ENCODE measurements around the gene DTNBP1.
A peak's percentile ranks its signal among the peaks of the same experiment; 100 is the strongest.

The DTNBP1 gene

DNA sequence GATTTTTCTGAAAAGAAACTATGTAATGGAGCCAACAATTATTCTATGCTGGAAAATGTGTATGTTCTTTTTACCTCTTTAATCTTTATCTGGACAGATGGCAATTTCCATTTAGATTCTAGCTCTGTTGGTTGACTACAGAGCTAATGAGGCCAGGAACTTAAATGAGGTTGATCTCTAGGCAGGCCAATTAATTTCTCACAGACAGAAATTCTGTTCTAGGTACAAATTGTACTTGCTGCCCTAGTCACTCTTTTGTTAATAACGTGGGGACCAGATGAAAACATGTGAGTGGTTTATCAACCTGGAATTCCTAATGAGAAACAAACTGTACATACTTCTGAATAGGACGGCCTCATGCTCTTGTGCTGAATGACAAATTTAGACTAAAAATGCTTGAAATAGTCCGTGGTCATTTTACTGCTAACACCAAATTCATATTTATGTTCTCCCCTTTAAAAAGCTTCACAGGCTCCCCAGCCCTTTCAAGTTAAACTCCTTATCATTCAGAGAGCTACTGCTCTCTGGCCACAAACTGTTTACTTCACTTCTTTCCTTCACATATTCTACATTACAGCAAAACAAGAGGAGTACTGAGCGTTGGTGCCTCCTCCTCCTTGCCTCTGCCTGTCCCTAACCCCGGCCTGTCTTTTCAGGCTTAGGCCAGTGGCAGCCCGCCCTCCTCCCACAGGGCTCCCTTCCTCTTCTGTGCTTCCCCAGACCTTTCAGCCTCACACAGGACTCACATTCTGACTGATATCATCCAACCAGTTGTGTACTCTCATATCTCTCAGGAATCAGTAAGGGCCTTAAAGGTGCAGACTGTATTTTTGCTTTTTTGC, 41.4 kb downstream of the DTNBP1 start:
- Histone ChIP-seq H3K4me1 (peaks cover 10% of the 10 kb centered on the region), H3K27ac (peak overlapping the region; percentile 29), H3K9me3 (ENCODE audit: control insufficient read depth, low read length) (no peaks in the 10 kb centered on the region), H3K36me3 (ENCODE audit: control insufficient read depth, insufficient read depth, low read length) (no peaks in the 10 kb centered on the region), H3K4me2 (ENCODE audit: low read length) (peak overlapping the region; percentile 1), H3K27me3 (ENCODE audit: control insufficient read depth, insufficient read depth, low read length) (no peaks in the 10 kb centered on the region), H2AFZ (peak overlapping the region; percentile 14), H3K79me2 (peaks cover 22% of the 10 kb centered on the region), H3K4me3 (ENCODE audit: low read depth, low read length) (no peak overlapping the region), H3K9ac (no peak overlapping the region)
- TF ChIP-seq CTCF (IDR thresholded peaks at IDR 0.05) = no peak

DNA sequence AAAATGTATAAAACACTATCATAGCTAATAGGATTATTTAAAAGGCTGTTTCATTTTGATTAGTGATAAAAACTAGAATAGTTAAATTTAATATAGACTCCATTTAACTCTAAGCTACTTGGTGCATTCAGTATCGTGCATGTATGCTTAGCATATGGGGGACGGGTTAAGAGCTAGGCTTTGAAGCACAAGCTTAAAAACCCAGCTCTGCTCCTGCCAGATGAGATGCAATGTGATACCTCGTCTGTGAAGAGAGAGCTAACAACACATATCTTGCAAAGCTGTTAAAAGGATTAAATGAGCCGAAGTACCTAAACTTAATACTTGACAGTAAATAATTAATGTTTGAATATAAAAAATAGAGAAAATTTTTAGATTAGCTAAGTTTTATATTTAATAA, 42.2 kb downstream of the DTNBP1 start:
- H3K4me2 ChIP-seq (ENCODE audit: low read length) = no peak overlapping the region
- H3K9ac ChIP-seq = no peak overlapping the region
- no peak overlapping the region for H3K27ac ChIP-seq
- peaks cover 13% of the 10 kb centered on the region for H3K4me1 ChIP-seq
- H3K9me3 ChIP-seq (ENCODE audit: control insufficient read depth, low read length) = no peaks in the 10 kb centered on the region
- peaks cover 25% of the 10 kb centered on the region for H3K79me2 ChIP-seq
- no peaks in the 10 kb centered on the region for H3K27me3 ChIP-seq (ENCODE audit: control insufficient read depth, insufficient read depth, low read length)
- H2AFZ ChIP-seq = no peak overlapping the region
- no peak overlapping the region for H3K4me3 ChIP-seq (ENCODE audit: low read depth, low read length)
- no peak for TF ChIP-seq CTCF (IDR thresholded peaks at IDR 0.05)
- no peaks in the 10 kb centered on the region for H3K36me3 ChIP-seq (ENCODE audit: control insufficient read depth, insufficient read depth, low read length)

- no peak for TF ChIP-seq CTCF (IDR thresholded peaks at IDR 0.05)
- H2AFZ ChIP-seq = no peak overlapping the region
- no peak overlapping the region for H3K9ac ChIP-seq
- H3K27ac ChIP-seq = no peak overlapping the region
- H3K79me2 ChIP-seq = peaks cover 25% of the 10 kb centered on the region
- no peak overlapping the region for H3K4me3 ChIP-seq (ENCODE audit: low read depth, low read length)
- peaks cover 13% of the 10 kb centered on the region for H3K4me1 ChIP-seq
- no peaks in the 10 kb centered on the region for H3K36me3 ChIP-seq (ENCODE audit: control insufficient read depth, insufficient read depth, low read length)
- no peaks in the 10 kb centered on the region for H3K9me3 ChIP-seq (ENCODE audit: control insufficient read depth, low read length)
- no peak overlapping the region for H3K4me2 ChIP-seq (ENCODE audit: low read length)
- no peaks in the 10 kb centered on the region for H3K27me3 ChIP-seq (ENCODE audit: control insufficient read depth, insufficient read depth, low read length)
Measured at GRCh38 chr6:15619330-15619729, 43.5 kb downstream of the DTNBP1 start.

DNA sequence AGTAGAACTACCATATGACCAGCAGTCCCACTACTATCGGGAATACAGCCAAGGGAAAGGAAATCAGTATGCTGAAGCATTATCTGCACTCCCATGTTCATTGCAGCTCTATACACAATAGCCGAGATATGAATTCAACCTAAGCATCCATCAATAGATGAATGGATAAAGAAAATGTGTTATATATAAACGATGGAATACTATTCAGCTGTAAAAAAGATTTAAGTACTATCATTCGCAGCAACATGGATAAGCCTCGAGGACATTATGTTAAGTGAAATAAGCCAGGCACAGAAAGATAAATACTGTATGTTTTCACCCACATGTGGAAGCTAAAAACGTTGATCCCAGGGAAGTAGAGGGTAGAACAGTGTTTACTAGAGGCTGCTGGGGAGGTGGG, 44.1 kb downstream of the DTNBP1 start:
- no peak for TF ChIP-seq CTCF (IDR thresholded peaks at IDR 0.05)
- H3K27ac ChIP-seq = no peak overlapping the region
- peaks cover 13% of the 10 kb centered on the region for H3K4me1 ChIP-seq
- H3K4me3 ChIP-seq (ENCODE audit: low read depth, low read length) = no peak overlapping the region
- H3K9ac ChIP-seq = no peak overlapping the region
- H3K9me3 ChIP-seq (ENCODE audit: control insufficient read depth, low read length) = no peaks in the 10 kb centered on the region
- no peak overlapping the region for H3K4me2 ChIP-seq (ENCODE audit: low read length)
- H3K79me2 ChIP-seq = peaks cover 27% of the 10 kb centered on the region
- no peak overlapping the region for H2AFZ ChIP-seq
- no peaks in the 10 kb centered on the region for H3K27me3 ChIP-seq (ENCODE audit: control insufficient read depth, insufficient read depth, low read length)
- no peaks in the 10 kb centered on the region for H3K36me3 ChIP-seq (ENCODE audit: control insufficient read depth, insufficient read depth, low read length)

- TF ChIP-seq CTCF (IDR thresholded peaks at IDR 0.05) = no peak
- Histone ChIP-seq H2AFZ (no peak overlapping the region), H3K9ac (no peak overlapping the region), H3K36me3 (ENCODE audit: control insufficient read depth, insufficient read depth, low read length) (no peaks in the 10 kb centered on the region), H3K27me3 (ENCODE audit: control insufficient read depth, insufficient read depth, low read length) (no peaks in the 10 kb centered on the region), H3K4me3 (ENCODE audit: low read depth, low read length) (no peak overlapping the region), H3K27ac (no peak overlapping the region), H3K79me2 (peaks cover 27% of the 10 kb centered on the region), H3K4me2 (ENCODE audit: low read length) (no peak overlapping the region), H3K4me1 (peaks cover 6% of the 10 kb centered on the region), H3K9me3 (ENCODE audit: control insufficient read depth, low read length) (no peaks in the 10 kb centered on the region)
Measured at GRCh38 chr6:15616261-15616660, 46.6 kb downstream of the DTNBP1 start.
